Ascending aorta (tissue), 2 donors: Measurements from ENCODE around the gene DCN. TPM values are rescaled to one million over a fixed set of nuclear protein-coding genes. Genes with fewer than 3 reads are reported as not detected.

Experiments
- DNase-seq, 2 donors: peaks; one replicate each; pipeline ENCODE4 v3.0.0-alpha.2; 2019; ENCODE audit warnings: low spot score in 2 of 2
- H3K27ac ChIP-seq, 2 donors: fragments of 200-600 bp; sonication (generic); one replicate each; pipeline ENCODE4 v1.5.1; 2016 to 2017; ENCODE audit warnings: mild to moderate bottlenecking in 1 of 2
- H3K27me3 ChIP-seq: fragments of 200-600 bp; sonication (generic); one replicate; pipeline ENCODE4 v1.5.1; 2017
- H3K36me3 ChIP-seq, 2 donors: fragments of 200-600 bp; sonication (generic); one replicate each; pipeline ENCODE4 v1.5.1; 2016
- H3K4me1 ChIP-seq, 2 donors: fragments of 200-600 bp; sonication (generic); one replicate each; pipeline ENCODE4 v1.5.1; 2016 to 2017; ENCODE audit warnings: mild to moderate bottlenecking in 1 of 2
- H3K4me3 ChIP-seq, 2 donors: fragments of 200-600 bp; sonication (generic); one replicate each; pipeline ENCODE4 v1.5.1; 2016 to 2017; ENCODE audit warnings: mild to moderate bottlenecking in 1 of 2
- H3K9me3 ChIP-seq, 2 donors: fragments of 200-600 bp; sonication (generic); one replicate each; pipeline ENCODE4 v1.5.1; 2016
- CTCF ChIP-seq, 3 experiments: fragments of 200-600 bp in 2 of 3; fragments of 450-650 bp in 1 of 3; sonication (generic) in 2 of 3; IDR thresholded peaks; one replicate each; pipeline ENCODE4 v1.5.1; 2016 to 2019; ENCODE audit warnings: antibody characterized with exemption in 3 of 3, mild to moderate bottlenecking in 1 of 3, moderate library complexity in 1 of 3
- intact Hi-C: fragments of 100-400 bp; cut with DNase I; formaldehyde crosslinking; loops from one replicate; pipeline ENCODE4 v1.15.1; 2023
- total RNA-seq: library from RNA; depleted of rRNA; stranded (reverse); fragments of >200 nt; gene quantifications from one replicate; pipeline ENCODE4 v1.1.0, GENCODE V29; 2016

DCN gene
- total RNA-seq, 1 donor from 2014 or later, result 443 TPM

GRCh38 chr12:91103101-91103500 is 79.5 kb downstream of the DCN start:
- no peaks in the 10 kb centered on the region for H3K36me3 ChIP-seq
- H3K27me3 ChIP-seq, result no peaks in the 10 kb centered on the region
- H3K9me3 ChIP-seq, result no peaks in the 10 kb centered on the region
- no peaks in the 10 kb centered on the region for H3K4me1 ChIP-seq
- H3K27ac ChIP-seq, result no peak overlapping the region
- no peak for TF ChIP-seq CTCF (IDR thresholded peaks at IDR 0.05)
- H3K4me3 ChIP-seq, result no peak overlapping the region
- intact Hi-C loops, result no loop called here
- no peak for DNase-seq

- H3K9me3 ChIP-seq, result no peaks in the 10 kb centered on the region
- H3K4me1 ChIP-seq, result no peaks in the 10 kb centered on the region
- no peak for TF ChIP-seq CTCF (IDR thresholded peaks at IDR 0.05)
- H3K36me3 ChIP-seq, result no peaks in the 10 kb centered on the region
- H3K27me3 ChIP-seq, result no peaks in the 10 kb centered on the region
- intact Hi-C loops, result no loop called here
- no peak for DNase-seq
- H3K27ac ChIP-seq, result no peak overlapping the region
- no peak overlapping the region for H3K4me3 ChIP-seq
These were observed 81.7 kb downstream of the DCN start for GRCh38 chr12:91100906-91101305.

GRCh38 chr12:91099836-91100235 is 82.8 kb downstream of the DCN start:
- no peaks in the 10 kb centered on the region for H3K4me1 ChIP-seq
- intact Hi-C loops, result no loop called here
- no peak for DNase-seq
- H3K4me3 ChIP-seq, result no peak overlapping the region
- no peaks in the 10 kb centered on the region for H3K27me3 ChIP-seq
- no peak overlapping the region for H3K27ac ChIP-seq
- no peaks in the 10 kb centered on the region for H3K36me3 ChIP-seq
- TF ChIP-seq CTCF (IDR thresholded peaks at IDR 0.05), result no peak
- H3K9me3 ChIP-seq, result no peaks in the 10 kb centered on the region

- no peaks in the 10 kb centered on the region for H3K4me1 ChIP-seq
- no peak for TF ChIP-seq CTCF (IDR thresholded peaks at IDR 0.05)
- no peak for DNase-seq
- no peak overlapping the region for H3K27ac ChIP-seq
- H3K36me3 ChIP-seq, result no peaks in the 10 kb centered on the region
- no peaks in the 10 kb centered on the region for H3K9me3 ChIP-seq
- no peak overlapping the region for H3K4me3 ChIP-seq
- intact Hi-C loops, result no loop called here
- H3K27me3 ChIP-seq, result no peaks in the 10 kb centered on the region
These were observed 83.3 kb downstream of the DCN start for GRCh38 chr12:91099341-91099740.

- intact Hi-C loops, result no loop called here
- TF ChIP-seq CTCF (IDR thresholded peaks at IDR 0.05), result no peak
- H3K27ac ChIP-seq, result no peak overlapping the region
- H3K9me3 ChIP-seq, result no peaks in the 10 kb centered on the region
- no peaks in the 10 kb centered on the region for H3K36me3 ChIP-seq
- H3K4me1 ChIP-seq, result no peaks in the 10 kb centered on the region
- H3K4me3 ChIP-seq, result no peak overlapping the region
- H3K27me3 ChIP-seq, result no peaks in the 10 kb centered on the region
- DNase-seq, result no peak
These were observed 83.7 kb downstream of the DCN start for GRCh38 chr12:91098941-91099340.

GRCh38 chr12:91098461-91098860 is 84.2 kb downstream of the DCN start:
- H3K9me3 ChIP-seq, result no peaks in the 10 kb centered on the region
- H3K36me3 ChIP-seq, result no peaks in the 10 kb centered on the region
- no peak for DNase-seq
- no peak overlapping the region for H3K27ac ChIP-seq
- no peak for TF ChIP-seq CTCF (IDR thresholded peaks at IDR 0.05)
- no peak overlapping the region for H3K4me3 ChIP-seq
- no peaks in the 10 kb centered on the region for H3K4me1 ChIP-seq
- intact Hi-C loops, result no loop called here
- H3K27me3 ChIP-seq, result no peaks in the 10 kb centered on the region
